ENCODE measurements around the gene SATL1. TPM values are rescaled to one million over a fixed set of nuclear protein-coding genes. Genes with fewer than 3 reads are reported as not detected.

The SATL1 gene
- total and polyA plus RNA-seq, 2 of the 13 experiments (the other 11 are each of a cell fraction or from before 2014, with no cell fraction given) = not detected

DNA sequence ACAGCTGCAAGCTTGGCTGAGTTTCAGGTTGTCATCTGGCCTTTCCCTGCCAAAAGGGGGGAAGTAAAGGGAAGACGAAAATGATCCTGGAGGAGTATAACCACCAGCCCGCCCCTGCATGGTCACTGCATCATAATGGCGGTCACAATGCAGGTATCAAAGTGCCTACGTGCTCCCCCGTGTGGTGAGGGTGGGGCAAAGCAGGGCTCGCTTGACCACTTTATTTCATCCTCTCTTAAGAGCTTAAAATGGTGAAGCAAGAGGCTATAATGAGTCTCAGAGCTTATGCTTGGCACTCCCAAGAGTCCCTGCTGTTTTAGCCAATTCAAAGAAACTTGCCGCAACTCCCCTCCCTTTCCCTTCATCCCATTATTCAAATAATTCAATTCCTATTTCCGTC is 134.3 kb downstream of the SATL1 start:
- BruUV-seq (replicated peaks) = no TSS peak
- Histone ChIP-seq H2AFZ (ENCODE audit: low read length) (no peak overlapping the region), H3K79me2 (ENCODE audit: insufficient read depth, low read length) (no peaks in the 10 kb centered on the region), H3K9me3 (ENCODE audit: low read length) (no peaks in the 10 kb centered on the region), H3K27ac (ENCODE audit: extremely low read length, insufficient read depth, low read length) (no peak overlapping the region), H3K4me2 (ENCODE audit: low read depth, low read length) (no peak overlapping the region), H3K36me3 (replicated peaks in 1 of 2; ENCODE audit: control insufficient read depth in 1 of 2, insufficient read depth in 2 of 2, low read length in 2 of 2) (no peaks in the 10 kb centered on the region), H3K9ac (ENCODE audit: insufficient read depth, low read depth, low read length) (no peak overlapping the region), H3K4me1 (ENCODE audit: insufficient read depth, low read length) (peaks cover 7% of the 10 kb centered on the region), H3K4me3 (replicated peaks in 1 of 3; ENCODE audit: insufficient read depth in 1 of 3, low read depth in 2 of 3, low read length in 3 of 3) (no peak overlapping the region), H4K20me1 (ENCODE audit: insufficient read depth, low read length) (no peaks in the 10 kb centered on the region), H3K27me3 (ENCODE audit: control insufficient read depth in 1 of 2, insufficient read depth in 2 of 2, low read length in 2 of 2) (no peaks in the 10 kb centered on the region)
- ChIA-PET POLR2A (no interaction called here), CTCF (ENCODE audit: low intra/inter-chr PET ratio, low total read pairs) (no interaction called here)
- FAIRE-seq (no peak), DNase-seq (ENCODE audit: low spot score) (peak; percentile 12), ATAC-seq (peak; percentile 69)
- in situ Hi-C loops (cut with HindIII; ENCODE audit: extremely low pct_ligation_motif_present, low pct_unique_long_range_greater_than_20kb) = no loop called here
- TF ChIP-seq SETDB1 (CRISPR knock-in tag; IDR thresholded peaks at IDR 0.05; ENCODE audit: borderline replicate concordance) = no peak
- TF ChIP-seq YY1 (IDR thresholded peaks at IDR 0.05; ENCODE audit: insufficient read depth, insufficient replicate concordance, low read depth, low read length) = peak; percentile 39
- TF ChIP-seq, protein P1, sequence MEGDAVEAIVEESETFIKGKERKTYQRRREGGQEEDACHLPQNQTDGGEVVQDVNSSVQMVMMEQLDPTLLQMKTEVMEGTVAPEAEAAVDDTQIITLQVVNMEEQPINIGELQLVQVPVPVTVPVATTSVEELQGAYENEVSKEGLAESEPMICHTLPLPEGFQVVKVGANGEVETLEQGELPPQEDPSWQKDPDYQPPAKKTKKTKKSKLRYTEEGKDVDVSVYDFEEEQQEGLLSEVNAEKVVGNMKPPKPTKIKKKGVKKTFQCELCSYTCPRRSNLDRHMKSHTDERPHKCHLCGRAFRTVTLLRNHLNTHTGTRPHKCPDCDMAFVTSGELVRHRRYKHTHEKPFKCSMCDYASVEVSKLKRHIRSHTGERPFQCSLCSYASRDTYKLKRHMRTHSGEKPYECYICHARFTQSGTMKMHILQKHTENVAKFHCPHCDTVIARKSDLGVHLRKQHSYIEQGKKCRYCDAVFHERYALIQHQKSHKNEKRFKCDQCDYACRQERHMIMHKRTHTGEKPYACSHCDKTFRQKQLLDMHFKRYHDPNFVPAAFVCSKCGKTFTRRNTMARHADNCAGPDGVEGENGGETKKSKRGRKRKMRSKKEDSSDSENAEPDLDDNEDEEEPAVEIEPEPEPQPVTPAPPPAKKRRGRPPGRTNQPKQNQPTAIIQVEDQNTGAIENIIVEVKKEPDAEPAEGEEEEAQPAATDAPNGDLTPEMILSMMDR (CRISPR knock-in tag; IDR thresholded peaks at IDR 0.05) = peak; percentile 52
- intact Hi-C loops (cut with micrococcal nuclease; ENCODE audit: unreplicated experiment) = no loop called here
- 27% methylated on average over 6 of the region's 8 CpGs for WGBS (ENCODE audit: low lambda C conversion rate)

GRCh38 chrX:85108165-85108564 is 135.4 kb downstream of the SATL1 start:
- no peak overlapping the region for H3K27ac ChIP-seq (ENCODE audit: extremely low read length, insufficient read depth, low read length)
- no CpG with 5 or more reads among the region's 2 CpGs for WGBS (ENCODE audit: low lambda C conversion rate)
- H3K4me3 ChIP-seq (replicated peaks in 1 of 3; ENCODE audit: insufficient read depth in 1 of 3, low read depth in 2 of 3, low read length in 3 of 3) = no peak overlapping the region
- intact Hi-C loops (cut with micrococcal nuclease; ENCODE audit: unreplicated experiment) (no loop called here), in situ Hi-C loops (cut with HindIII; ENCODE audit: extremely low pct_ligation_motif_present, low pct_unique_long_range_greater_than_20kb) (no loop called here)
- no peak overlapping the region for H3K4me2 ChIP-seq (ENCODE audit: low read depth, low read length)
- no peaks in the 10 kb centered on the region for H3K9me3 ChIP-seq (ENCODE audit: low read length)
- DNase-seq (ENCODE audit: low spot score) (no peak), ATAC-seq (no peak), FAIRE-seq (no peak)
- no peak overlapping the region for H3K9ac ChIP-seq (ENCODE audit: insufficient read depth, low read depth, low read length)
- no peaks in the 10 kb centered on the region for H3K79me2 ChIP-seq (ENCODE audit: insufficient read depth, low read length)
- no peaks in the 10 kb centered on the region for H3K27me3 ChIP-seq (ENCODE audit: control insufficient read depth in 1 of 2, insufficient read depth in 2 of 2, low read length in 2 of 2)
- ChIA-PET POLR2A (no interaction called here), CTCF (ENCODE audit: low intra/inter-chr PET ratio, low total read pairs) (no interaction called here)
- BruUV-seq (replicated peaks) = no TSS peak
- H4K20me1 ChIP-seq (ENCODE audit: insufficient read depth, low read length) = no peaks in the 10 kb centered on the region
- H2AFZ ChIP-seq (ENCODE audit: low read length) = no peak overlapping the region
- H3K36me3 ChIP-seq (replicated peaks in 1 of 2; ENCODE audit: control insufficient read depth in 1 of 2, insufficient read depth in 2 of 2, low read length in 2 of 2) = no peaks in the 10 kb centered on the region
- H3K4me1 ChIP-seq (ENCODE audit: insufficient read depth, low read length) = peaks cover 7% of the 10 kb centered on the region
- TF ChIP-seq SRF (IDR thresholded peaks at IDR 0.05; ENCODE audit: low read depth, low read length) (no peak), RARA (CRISPR knock-in tag; IDR thresholded peaks at IDR 0.05) (no peak), NCOA1 (CRISPR knock-in tag; IDR thresholded peaks at IDR 0.05) (no peak), MAFG (CRISPR knock-in tag; IDR thresholded peaks at IDR 0.05) (no peak), SIX1 (CRISPR knock-in tag; IDR thresholded peaks at IDR 0.05; ENCODE audit: borderline replicate concordance) (no peak), YEATS2 (CRISPR knock-in tag; IDR thresholded peaks at IDR 0.05; ENCODE audit: borderline replicate concordance) (no peak), SP5 (CRISPR knock-in tag; IDR thresholded peaks at IDR 0.05; ENCODE audit: borderline replicate concordance, low read depth) (no peak)
- TF ChIP-seq, protein P2, sequence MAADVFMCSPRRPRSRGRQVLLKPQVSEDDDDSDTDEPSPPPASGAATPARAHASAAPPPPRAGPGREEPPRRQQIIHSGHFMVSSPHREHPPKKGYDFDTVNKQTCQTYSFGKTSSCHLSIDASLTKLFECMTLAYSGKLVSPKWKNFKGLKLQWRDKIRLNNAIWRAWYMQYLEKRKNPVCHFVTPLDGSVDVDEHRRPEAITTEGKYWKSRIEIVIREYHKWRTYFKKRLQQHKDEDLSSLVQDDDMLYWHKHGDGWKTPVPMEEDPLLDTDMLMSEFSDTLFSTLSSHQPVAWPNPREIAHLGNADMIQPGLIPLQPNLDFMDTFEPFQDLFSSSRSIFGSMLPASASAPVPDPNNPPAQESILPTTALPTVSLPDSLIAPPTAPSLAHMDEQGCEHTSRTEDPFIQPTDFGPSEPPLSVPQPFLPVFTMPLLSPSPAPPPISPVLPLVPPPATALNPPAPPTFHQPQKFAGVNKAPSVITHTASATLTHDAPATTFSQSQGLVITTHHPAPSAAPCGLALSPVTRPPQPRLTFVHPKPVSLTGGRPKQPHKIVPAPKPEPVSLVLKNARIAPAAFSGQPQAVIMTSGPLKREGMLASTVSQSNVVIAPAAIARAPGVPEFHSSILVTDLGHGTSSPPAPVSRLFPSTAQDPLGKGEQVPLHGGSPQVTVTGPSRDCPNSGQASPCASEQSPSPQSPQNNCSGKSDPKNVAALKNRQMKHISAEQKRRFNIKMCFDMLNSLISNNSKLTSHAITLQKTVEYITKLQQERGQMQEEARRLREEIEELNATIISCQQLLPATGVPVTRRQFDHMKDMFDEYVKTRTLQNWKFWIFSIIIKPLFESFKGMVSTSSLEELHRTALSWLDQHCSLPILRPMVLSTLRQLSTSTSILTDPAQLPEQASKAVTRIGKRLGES (CRISPR knock-in tag; IDR thresholded peaks at IDR 0.05; ENCODE audit: borderline replicate concordance) = no peak

Measured in HepG2 (cell line).